ENCODE measurements around the gene FOXK1. TPM values are rescaled to one million over a fixed set of nuclear protein-coding genes. Genes with fewer than 3 reads are reported as not detected.

FOXK1 gene
- polyA plus RNA-seq, 3 donors: 0.33 to 16.8 (median 0.76) TPM

DNA sequence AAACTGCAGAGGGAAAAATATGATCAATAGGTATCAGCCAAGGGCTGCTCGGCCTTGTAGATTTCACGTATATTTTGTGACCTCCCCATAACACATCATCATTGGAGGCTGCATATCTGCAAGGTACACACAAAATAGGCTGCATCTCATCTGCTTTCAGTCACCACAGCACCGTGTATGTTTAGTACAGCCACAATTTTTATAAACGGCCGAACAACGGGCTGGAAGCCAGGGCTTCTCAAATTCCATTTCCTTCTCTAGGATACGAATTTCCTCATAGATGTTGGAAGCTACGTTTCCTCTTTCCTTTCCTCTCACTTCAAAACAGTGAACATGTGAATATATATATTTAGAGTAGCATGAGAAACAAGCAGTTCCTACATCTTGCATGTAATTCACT lies 20.2 kb upstream of the FOXK1 start:
- TF ChIP-seq, protein P1, sequence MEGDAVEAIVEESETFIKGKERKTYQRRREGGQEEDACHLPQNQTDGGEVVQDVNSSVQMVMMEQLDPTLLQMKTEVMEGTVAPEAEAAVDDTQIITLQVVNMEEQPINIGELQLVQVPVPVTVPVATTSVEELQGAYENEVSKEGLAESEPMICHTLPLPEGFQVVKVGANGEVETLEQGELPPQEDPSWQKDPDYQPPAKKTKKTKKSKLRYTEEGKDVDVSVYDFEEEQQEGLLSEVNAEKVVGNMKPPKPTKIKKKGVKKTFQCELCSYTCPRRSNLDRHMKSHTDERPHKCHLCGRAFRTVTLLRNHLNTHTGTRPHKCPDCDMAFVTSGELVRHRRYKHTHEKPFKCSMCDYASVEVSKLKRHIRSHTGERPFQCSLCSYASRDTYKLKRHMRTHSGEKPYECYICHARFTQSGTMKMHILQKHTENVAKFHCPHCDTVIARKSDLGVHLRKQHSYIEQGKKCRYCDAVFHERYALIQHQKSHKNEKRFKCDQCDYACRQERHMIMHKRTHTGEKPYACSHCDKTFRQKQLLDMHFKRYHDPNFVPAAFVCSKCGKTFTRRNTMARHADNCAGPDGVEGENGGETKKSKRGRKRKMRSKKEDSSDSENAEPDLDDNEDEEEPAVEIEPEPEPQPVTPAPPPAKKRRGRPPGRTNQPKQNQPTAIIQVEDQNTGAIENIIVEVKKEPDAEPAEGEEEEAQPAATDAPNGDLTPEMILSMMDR (IDR thresholded peaks at IDR 0.05): no peak
- Histone ChIP-seq H3K79me2 (ENCODE audit: insufficient read depth, low read length) (no peaks in the 10 kb centered on the region), H3K4me2 (replicated peaks; ENCODE audit: extremely low read depth, low read length, poor library complexity, severe bottlenecking) (no peak overlapping the region), H3K9ac (ENCODE audit: insufficient read depth, low read length, poor library complexity, severe bottlenecking) (no peak overlapping the region), H2AFZ (ENCODE audit: insufficient read depth, low read depth, low read length, poor library complexity, severe bottlenecking) (no peak overlapping the region), H3K36me3 (replicated peaks in 1 of 2; ENCODE audit: control insufficient read depth in 1 of 2, insufficient read depth in 2 of 2, low read length in 2 of 2) (no peaks in the 10 kb centered on the region), H3K4me3 (replicated peaks in 1 of 3; ENCODE audit: low read depth in 2 of 3, low read length in 3 of 3) (no peak overlapping the region), H4K20me1 (ENCODE audit: insufficient read depth, low read length) (no peaks in the 10 kb centered on the region), H3K27ac (ENCODE audit: low read depth in 1 of 2, low read length in 2 of 2) (no peak overlapping the region), H3K9me3 (replicated peaks in 1 of 2; ENCODE audit: control insufficient read depth in 1 of 2, insufficient read depth in 1 of 2, low read length in 2 of 2) (peaks cover 18 to 19% of the 10 kb centered on the region in 2 donors), H3K4me1 (ENCODE audit: control insufficient read depth in 1 of 2, insufficient read depth in 2 of 2, low read length in 2 of 2) (no peaks in the 10 kb centered on the region), H3K27me3 (ENCODE audit: control insufficient read depth in 2 of 2, insufficient read depth in 2 of 2, low read length in 2 of 2) (no peaks in the 10 kb centered on the region)
- Mint-ChIP-seq H3K27me3 (ENCODE audit: low read depth in 3 of 3) (peaks cover 0 to 2% (median 2%) of the 10 kb centered on the region in 3 donors), H3K4me3 (no peak overlapping the region), H3K4me1 (peaks cover 6% of the 10 kb centered on the region), H3K27ac (no peak overlapping the region), H3K36me3 (no peaks in the 10 kb centered on the region), H3K9me3 (peaks cover 5 to 35% (median 18%) of the 10 kb centered on the region in 7 donors)
- no peak for DNase-seq
- intact Hi-C loops (cut with micrococcal nuclease): no loop called here
- 100% methylated on average over 1 of the region's 8 CpGs for WGBS (ENCODE audit: insufficient coverage)

DNA sequence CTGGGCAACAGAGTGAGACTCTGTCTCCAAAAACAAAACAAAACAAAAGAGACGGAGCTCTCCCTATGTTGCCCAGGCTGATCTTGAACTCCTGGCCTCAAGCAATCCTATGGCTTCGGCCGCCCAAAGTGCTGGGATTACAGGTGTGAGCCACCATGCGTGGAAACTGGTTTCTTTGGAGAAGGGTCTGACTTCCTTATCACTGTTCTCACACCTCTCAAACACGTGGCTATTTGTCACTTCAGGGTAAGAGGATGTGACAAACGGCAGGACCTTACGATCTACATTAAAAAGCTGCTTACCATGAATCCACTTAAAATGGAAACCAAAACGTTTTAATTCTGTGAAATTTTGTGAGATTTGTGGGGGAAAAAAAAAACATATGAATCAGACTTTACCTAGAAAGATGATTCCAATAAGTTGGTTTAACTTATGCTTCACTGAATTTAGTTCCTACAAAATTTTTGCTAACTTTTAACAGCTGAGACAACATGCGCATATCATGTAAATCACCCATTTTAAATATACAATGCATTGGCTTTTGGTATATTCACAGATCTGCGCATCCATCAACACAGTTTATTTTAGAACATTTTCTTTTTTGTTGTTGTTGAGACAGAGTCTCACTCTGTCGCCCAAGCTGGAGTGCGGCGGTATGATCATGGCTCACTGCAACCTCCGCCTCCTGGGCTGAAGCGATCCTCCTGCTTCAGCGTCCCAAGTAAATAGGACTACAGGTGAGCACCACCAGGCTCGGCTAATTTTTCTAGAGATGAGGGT lies 18.7 kb upstream of the FOXK1 start:
- Histone ChIP-seq H4K20me1 (ENCODE audit: insufficient read depth, low read length) (no peaks in the 10 kb centered on the region), H3K4me3 (replicated peaks in 1 of 3; ENCODE audit: low read depth in 2 of 3, low read length in 3 of 3) (no peak overlapping the region), H3K4me1 (ENCODE audit: control insufficient read depth in 1 of 2, insufficient read depth in 2 of 2, low read length in 2 of 2) (no peaks in the 10 kb centered on the region), H3K79me2 (ENCODE audit: insufficient read depth, low read length) (no peaks in the 10 kb centered on the region), H3K9ac (ENCODE audit: insufficient read depth, low read length, poor library complexity, severe bottlenecking) (no peak overlapping the region), H3K27me3 (ENCODE audit: control insufficient read depth in 2 of 2, insufficient read depth in 2 of 2, low read length in 2 of 2) (no peaks in the 10 kb centered on the region), H2AFZ (ENCODE audit: insufficient read depth, low read depth, low read length, poor library complexity, severe bottlenecking) (no peak overlapping the region), H3K4me2 (replicated peaks; ENCODE audit: extremely low read depth, low read length, poor library complexity, severe bottlenecking) (no peak overlapping the region), H3K27ac (ENCODE audit: low read depth in 1 of 2, low read length in 2 of 2) (no peak overlapping the region), H3K9me3 (replicated peaks in 1 of 2; ENCODE audit: control insufficient read depth in 1 of 2, insufficient read depth in 1 of 2, low read length in 2 of 2) (peaks cover 9 to 16% of the 10 kb centered on the region in 2 donors), H3K36me3 (replicated peaks in 1 of 2; ENCODE audit: control insufficient read depth in 1 of 2, insufficient read depth in 2 of 2, low read length in 2 of 2) (no peaks in the 10 kb centered on the region)
- TF ChIP-seq, protein P1 (IDR thresholded peaks at IDR 0.05): no peak
- peaks cover 5 to 22% (median 12%) of the 10 kb centered on the region in 7 donors for H3K9me3 Mint-ChIP-seq
- peaks cover 6% of the 10 kb centered on the region for H3K4me1 Mint-ChIP-seq
- H3K36me3 Mint-ChIP-seq: no peaks in the 10 kb centered on the region
- H3K27me3 Mint-ChIP-seq (ENCODE audit: low read depth in 3 of 3): peaks cover 1 to 4% (median 2%) of the 10 kb centered on the region in 3 donors
- 95% methylated on average over 9 of the region's 17 CpGs for WGBS (ENCODE audit: insufficient coverage)
- no peak overlapping the region for H3K27ac Mint-ChIP-seq
- intact Hi-C loops (cut with micrococcal nuclease): no loop called here
- no peak overlapping the region for H3K4me3 Mint-ChIP-seq
- no peak for DNase-seq
